RPMI7951 (cell line): ENCODE results near the gene CRISPLD2. TPM values are rescaled to one million over a fixed set of nuclear protein-coding genes. Genes with fewer than 3 reads are reported as not detected.
A peak's percentile ranks its signal among the peaks of the same experiment; 100 is the strongest.

ENCODE experiments used
- DNase-seq: peaks from one replicate; pipeline ENCODE4 v3.0.0-alpha.2; 2012; ENCODE audit warnings: low read depth
- total RNA-seq: library from RNA; depleted of rRNA; stranded (reverse); fragments of >200 nt; shearing (Covaris generic); gene quantifications from 2 replicates; pipeline ENCODE4 v1.2.3, GENCODE V29; 2014

CRISPLD2 gene
- total RNA-seq, 1 experiment from 2014 or later, result 8.8 TPM

GRCh38 chr16:84911486-84912216 is 91.9 kb downstream of the CRISPLD2 start:
- no peak for DNase-seq

DNA sequence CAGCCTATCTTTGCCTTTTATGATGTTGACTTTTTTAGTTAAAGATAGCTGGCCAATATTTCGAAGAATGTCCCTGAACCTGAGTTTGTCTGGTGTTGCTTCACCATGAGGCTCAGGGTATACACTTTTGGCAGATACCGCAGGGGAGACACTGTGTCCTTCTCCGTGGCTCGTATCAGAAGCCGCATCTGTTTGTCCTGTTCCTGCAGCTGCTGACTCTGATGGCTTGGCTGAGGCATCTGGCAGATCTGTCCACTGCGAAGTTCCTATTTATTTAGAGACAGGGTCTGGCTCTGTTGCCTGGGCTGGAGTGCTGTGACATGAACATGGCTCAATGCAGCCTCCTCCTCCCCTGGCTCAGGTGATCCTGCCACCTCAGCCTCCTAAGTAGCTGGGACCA is 93.5 kb downstream of the CRISPLD2 start:
- no peak for DNase-seq

- no peak for DNase-seq
Observed at GRCh38 chr16:84914273-84914672, 94.5 kb downstream of the CRISPLD2 start.

GRCh38 chr16:84916178-84916577 is 96.4 kb downstream of the CRISPLD2 start:
- peak; percentile 69 for DNase-seq

- no peak for DNase-seq
Observed at GRCh38 chr16:84916850-84917249, 97.1 kb downstream of the CRISPLD2 start.

DNA sequence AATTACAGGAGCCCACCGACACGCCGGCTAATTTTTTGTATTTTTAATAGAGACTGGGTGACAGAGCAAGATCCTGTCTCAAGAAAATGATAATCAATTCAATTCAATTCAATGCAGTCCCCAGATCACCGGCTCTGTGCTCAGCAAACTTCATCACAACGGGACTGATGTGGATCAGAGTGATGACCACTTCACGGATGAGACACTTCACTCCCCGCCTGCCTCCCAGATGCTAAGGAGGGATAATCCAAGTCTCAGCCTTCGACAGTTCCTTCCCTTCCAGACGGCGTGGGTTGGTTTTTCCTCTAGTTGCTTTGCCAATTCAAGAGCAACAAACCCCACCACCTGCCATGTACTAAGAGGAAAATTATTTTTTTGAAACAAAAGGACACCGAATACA is 97.7 kb downstream of the CRISPLD2 start:
- no peak for DNase-seq

GRCh38 chr16:84918006-84918909 is 98.5 kb downstream of the CRISPLD2 start:
- DNase-seq, result no peak

GRCh38 chr16:84919269-84919668 is 99.5 kb downstream of the CRISPLD2 start:
- no peak for DNase-seq

GRCh38 chr16:84919708-84920107 is 99.9 kb downstream of the CRISPLD2 start:
- no peak for DNase-seq

- no peak for DNase-seq
Observed at GRCh38 chr16:84920333-84920732, 100.5 kb downstream of the CRISPLD2 start.

GRCh38 chr16:84922351-84923120 is 102.8 kb downstream of the CRISPLD2 start:
- peak; percentile 70 for DNase-seq

DNA sequence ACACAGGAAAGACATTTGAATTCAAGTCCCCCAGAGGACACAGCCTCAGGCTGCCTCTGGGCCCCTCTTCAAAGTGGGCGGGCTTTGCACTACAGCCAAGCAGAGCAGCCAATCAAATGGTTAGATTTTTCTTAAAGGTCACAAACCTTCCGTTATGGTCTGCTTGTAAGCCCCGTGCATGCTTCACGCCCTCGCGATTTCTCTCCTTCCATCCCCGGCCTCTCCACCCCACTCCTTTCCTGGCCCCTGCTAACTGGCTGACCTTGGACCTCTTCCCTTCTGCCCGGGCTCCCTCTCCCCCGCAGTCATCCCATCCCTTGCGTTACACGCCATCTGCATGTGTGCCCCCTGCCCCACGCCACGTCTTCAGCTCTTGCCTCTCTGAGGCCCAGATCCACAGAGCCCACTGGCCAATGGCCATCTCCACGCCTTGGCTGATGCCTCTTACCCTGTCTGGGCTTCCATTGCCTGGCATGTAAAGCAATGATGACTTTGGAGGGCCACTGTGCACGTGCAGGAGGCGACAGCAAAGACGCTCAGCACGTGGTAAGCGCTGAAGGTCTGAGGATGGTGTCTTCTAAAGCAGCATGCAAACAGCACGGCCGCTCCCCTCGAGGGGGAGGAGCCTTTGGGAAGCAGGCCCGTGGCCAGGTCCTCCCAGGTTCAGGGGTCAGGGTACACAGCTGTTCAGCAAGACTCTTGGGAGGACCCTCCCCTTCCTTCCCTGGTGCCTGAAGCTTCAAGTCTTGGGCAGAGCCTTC is 104.7 kb downstream of the CRISPLD2 start:
- no peak for DNase-seq

GRCh38 chr16:84925092-84925772 is 105.4 kb downstream of the CRISPLD2 start:
- DNase-seq, result no peak

DNA sequence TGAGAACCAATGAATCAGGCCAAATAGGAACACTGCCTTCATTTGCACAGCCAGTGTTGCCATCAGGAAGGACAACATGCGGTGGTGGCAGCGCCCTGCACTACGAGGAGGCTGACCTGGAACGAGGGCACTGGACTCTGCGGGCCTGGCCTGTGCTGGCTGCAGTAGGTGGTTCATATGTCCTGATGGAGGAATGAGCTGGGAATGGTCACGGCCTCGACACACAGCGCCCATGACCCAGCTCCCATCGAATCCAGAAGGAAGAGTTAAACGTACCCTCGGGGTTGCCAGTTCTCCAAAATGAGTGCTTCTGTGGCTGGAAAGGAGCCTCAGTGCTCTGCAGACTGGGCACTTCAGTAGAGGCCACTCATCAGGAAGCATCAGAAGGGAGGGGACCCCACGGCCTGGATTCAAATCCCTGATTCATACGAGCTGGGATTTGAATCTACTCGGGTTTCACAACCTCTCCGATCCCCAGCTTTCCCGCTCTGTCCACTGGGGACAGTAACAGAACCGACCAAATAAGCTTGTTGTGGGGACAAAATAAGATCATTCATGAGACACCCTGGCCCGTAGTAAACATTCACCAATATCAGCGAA is 106.1 kb downstream of the CRISPLD2 start:
- no peak for DNase-seq

GRCh38 chr16:84926462-84926861 is 106.7 kb downstream of the CRISPLD2 start:
- DNase-seq, result no peak

- no peak for DNase-seq
Observed at GRCh38 chr16:84927621-84928591, 108.1 kb downstream of the CRISPLD2 start.

DNA sequence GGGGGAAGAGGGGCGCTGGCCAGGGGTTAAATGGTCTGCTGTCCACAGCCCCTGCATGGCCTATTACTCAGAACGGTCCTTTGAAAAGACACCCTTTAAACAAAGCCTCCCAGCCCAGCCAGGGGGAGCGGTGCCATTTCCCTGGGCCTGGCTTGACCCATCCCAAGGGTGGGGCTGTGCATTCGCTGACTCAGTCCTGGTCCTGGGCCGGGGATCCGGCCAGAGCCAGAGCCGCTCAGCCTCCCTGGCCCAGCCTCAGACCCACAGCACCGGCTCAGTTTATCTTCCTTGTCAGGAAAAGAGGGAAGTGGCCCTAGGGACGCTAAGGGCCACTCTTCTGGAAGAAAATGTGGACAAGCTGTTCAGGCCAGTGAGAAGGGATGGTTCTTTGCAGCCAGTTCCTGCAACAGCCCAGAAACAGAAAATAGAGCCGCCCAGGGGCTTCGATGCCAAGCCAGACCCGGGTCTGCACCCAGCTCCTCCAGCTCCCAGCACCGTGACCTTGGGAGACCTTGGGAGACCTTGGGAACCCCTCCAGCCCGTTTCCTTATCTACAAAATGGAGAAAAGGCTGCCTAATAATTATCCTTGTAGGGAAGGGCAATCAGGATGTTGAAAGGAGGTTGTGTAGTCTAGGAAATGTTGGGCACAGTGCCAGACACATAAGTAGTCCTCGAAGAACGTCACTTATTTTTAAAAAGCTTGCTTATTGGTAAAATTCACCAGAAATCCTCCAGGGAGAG is 109.1 kb downstream of the CRISPLD2 start:
- peak; percentile 29 for DNase-seq
